ENCODE data around the gene EFHC1.

Gene EFHC1

GRCh38 chr6:52497652-52498408 is 77.7 kb downstream of the EFHC1 start:
- H3K4me3 ChIP-seq (ENCODE audit: low read depth, low read length) = no peak overlapping the region
- no peak for TF ChIP-seq CTCF (IDR thresholded peaks at IDR 0.05; ENCODE audit: low read depth, low read length)

GRCh38 chr6:52498538-52499017 is 78.4 kb downstream of the EFHC1 start:
- TF ChIP-seq CTCF (IDR thresholded peaks at IDR 0.05; ENCODE audit: low read depth, low read length) = no peak
- no peak overlapping the region for H3K4me3 ChIP-seq (ENCODE audit: low read depth, low read length)

- TF ChIP-seq CTCF (IDR thresholded peaks at IDR 0.05; ENCODE audit: low read depth, low read length) = no peak
- H3K4me3 ChIP-seq (ENCODE audit: low read depth, low read length) = no peak overlapping the region
These were observed 78.9 kb downstream of the EFHC1 start for GRCh38 chr6:52499026-52499425.

GRCh38 chr6:52499681-52500236 is 79.6 kb downstream of the EFHC1 start:
- H3K4me3 ChIP-seq (ENCODE audit: low read depth, low read length) = no peak overlapping the region
- no peak for TF ChIP-seq CTCF (IDR thresholded peaks at IDR 0.05; ENCODE audit: low read depth, low read length)

- no peak for TF ChIP-seq CTCF (IDR thresholded peaks at IDR 0.05; ENCODE audit: low read depth, low read length)
- H3K4me3 ChIP-seq (ENCODE audit: low read depth, low read length) = no peak overlapping the region
These were observed 80.3 kb downstream of the EFHC1 start for GRCh38 chr6:52500238-52501129.

GRCh38 chr6:52502306-52503029 is 82.3 kb downstream of the EFHC1 start:
- H3K4me3 ChIP-seq (ENCODE audit: low read depth, low read length) = no peak overlapping the region
- TF ChIP-seq CTCF (IDR thresholded peaks at IDR 0.05; ENCODE audit: low read depth, low read length) = no peak

All from WI38 (cell line).